KMS-11 (cell line): ENCODE data around the gene PDIK1L.

Source experiments
- H2AFZ ChIP-seq: fragments of 200-600 bp; sonication (generic); 2 replicates; pipeline ENCODE4 v1.6.1; 2016; ENCODE audit warnings: antibody characterized with exemption, mixed run types, low read depth
- H3K27ac ChIP-seq: fragments of 200-600 bp; sonication (generic); 2 replicates; pipeline ENCODE4 v1.6.1; 2016; ENCODE audit warnings: mild to moderate bottlenecking, mixed run types
- H3K27me3 ChIP-seq: fragments of 200-600 bp; sonication (generic); 2 replicates; pipeline ENCODE4 v1.6.1; 2017; ENCODE audit warnings: mild to moderate bottlenecking, low read depth, mixed run types, moderate library complexity; ENCODE audit not compliant: insufficient read depth
- H3K36me3 ChIP-seq: fragments of 200-600 bp; sonication (generic); 2 replicates; pipeline ENCODE4 v1.6.1; 2017; ENCODE audit warnings: mild to moderate bottlenecking, mixed run types; ENCODE audit not compliant: insufficient read depth
- H3K4me1 ChIP-seq: fragments of 200-600 bp; sonication (generic); 2 replicates; pipeline ENCODE4 v1.6.1; 2016; ENCODE audit warnings: mild to moderate bottlenecking, low read depth, mixed run types; ENCODE audit not compliant: poor library complexity, severe bottlenecking
- H3K4me2 ChIP-seq: fragments of 200-600 bp; sonication (generic); 2 replicates; pipeline ENCODE4 v1.7.0; 2016; ENCODE audit warnings: mild to moderate bottlenecking, mixed run types
- H3K4me3 ChIP-seq: fragments of 200-600 bp; sonication (generic); IDR thresholded peaks from 2 replicates; pipeline ENCODE4 v1.6.1; 2017; ENCODE audit warnings: low read depth, low read length, mixed read lengths; ENCODE audit not compliant: insufficient read depth
- H3K79me2 ChIP-seq: fragments of 200-600 bp; sonication (generic); 2 replicates; pipeline ENCODE4 v1.6.1; 2016; ENCODE audit warnings: low read depth, mixed run types; ENCODE audit not compliant: insufficient read depth
- H3K9ac ChIP-seq: fragments of 200-600 bp; sonication (generic); 2 replicates; pipeline ENCODE4 v1.6.1; 2016; ENCODE audit warnings: mild to moderate bottlenecking, mixed run types
- H4K20me1 ChIP-seq: fragments of 200-600 bp; sonication (generic); 2 replicates; pipeline ENCODE4 v1.6.1; 2016; ENCODE audit warnings: mild to moderate bottlenecking, mixed run types; ENCODE audit not compliant: insufficient read depth
- TF ChIP-seq, protein P1 (sequence below): fragments of 200-600 bp; sonication (generic); conservative IDR thresholded peaks from 2 replicates; pipeline ENCODE4 v1.6.1; 2017; ENCODE audit warnings: low read depth, mild to moderate bottlenecking, antibody characterized with exemption, low read length, moderate library complexity, mixed read lengths

PDIK1L gene

GRCh38 chr1:26072305-26072704 is 39.3 kb upstream of the PDIK1L start:
- Histone ChIP-seq H3K4me1 (no peaks in the 10 kb centered on the region), H3K27me3 (peaks cover 4% of the 10 kb centered on the region; the same call in 1 of the 2 replicates), H3K9ac (no peak overlapping the region), H3K79me2 (no peaks in the 10 kb centered on the region), H4K20me1 (no peaks in the 10 kb centered on the region), H3K27ac (no peak overlapping the region), H3K4me2 (no peak overlapping the region), H3K36me3 (no peaks in the 10 kb centered on the region), H3K4me3 (no peak overlapping the region), H2AFZ (no peak overlapping the region)
- TF ChIP-seq, protein P1, sequence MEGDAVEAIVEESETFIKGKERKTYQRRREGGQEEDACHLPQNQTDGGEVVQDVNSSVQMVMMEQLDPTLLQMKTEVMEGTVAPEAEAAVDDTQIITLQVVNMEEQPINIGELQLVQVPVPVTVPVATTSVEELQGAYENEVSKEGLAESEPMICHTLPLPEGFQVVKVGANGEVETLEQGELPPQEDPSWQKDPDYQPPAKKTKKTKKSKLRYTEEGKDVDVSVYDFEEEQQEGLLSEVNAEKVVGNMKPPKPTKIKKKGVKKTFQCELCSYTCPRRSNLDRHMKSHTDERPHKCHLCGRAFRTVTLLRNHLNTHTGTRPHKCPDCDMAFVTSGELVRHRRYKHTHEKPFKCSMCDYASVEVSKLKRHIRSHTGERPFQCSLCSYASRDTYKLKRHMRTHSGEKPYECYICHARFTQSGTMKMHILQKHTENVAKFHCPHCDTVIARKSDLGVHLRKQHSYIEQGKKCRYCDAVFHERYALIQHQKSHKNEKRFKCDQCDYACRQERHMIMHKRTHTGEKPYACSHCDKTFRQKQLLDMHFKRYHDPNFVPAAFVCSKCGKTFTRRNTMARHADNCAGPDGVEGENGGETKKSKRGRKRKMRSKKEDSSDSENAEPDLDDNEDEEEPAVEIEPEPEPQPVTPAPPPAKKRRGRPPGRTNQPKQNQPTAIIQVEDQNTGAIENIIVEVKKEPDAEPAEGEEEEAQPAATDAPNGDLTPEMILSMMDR: no peak

- Histone ChIP-seq H3K27ac (no peak overlapping the region), H3K9ac (no peak overlapping the region), H2AFZ (no peak overlapping the region), H3K4me2 (no peak overlapping the region), H3K79me2 (no peaks in the 10 kb centered on the region), H3K4me1 (no peaks in the 10 kb centered on the region), H3K4me3 (no peak overlapping the region), H4K20me1 (no peaks in the 10 kb centered on the region), H3K27me3 (peaks cover under 1% of the 10 kb centered on the region; the same call in 1 of the 2 replicates), H3K36me3 (no peaks in the 10 kb centered on the region)
- TF ChIP-seq, protein P1: no peak
Observed at GRCh38 chr1:26075421-26076144, 36.0 kb upstream of the PDIK1L start.

DNA sequence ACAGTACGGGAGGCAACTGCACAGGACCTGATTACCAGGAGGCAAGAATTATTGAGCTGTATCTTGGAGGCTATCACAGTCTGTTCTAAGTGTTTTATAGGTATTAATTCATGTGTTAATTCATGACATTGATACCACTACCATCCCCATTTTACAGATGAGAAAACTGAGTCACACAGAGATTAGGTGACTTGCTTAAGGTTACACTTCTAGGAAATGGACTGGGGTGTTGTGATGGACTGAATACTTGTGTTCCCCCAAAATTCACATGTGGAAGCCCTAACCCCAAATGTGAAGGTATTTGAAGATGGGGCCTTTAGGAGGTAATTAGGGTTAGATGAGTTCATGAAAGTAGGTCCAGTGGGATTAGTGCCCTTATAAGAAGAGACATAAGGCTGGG is 34.1 kb upstream of the PDIK1L start:
- Histone ChIP-seq H3K79me2 (no peaks in the 10 kb centered on the region), H2AFZ (no peak overlapping the region), H3K4me2 (no peak overlapping the region), H4K20me1 (no peaks in the 10 kb centered on the region), H3K4me1 (no peaks in the 10 kb centered on the region), H3K27ac (no peak overlapping the region), H3K27me3 (no peaks in the 10 kb centered on the region), H3K36me3 (no peaks in the 10 kb centered on the region), H3K4me3 (no peak overlapping the region), H3K9ac (no peak overlapping the region)
- TF ChIP-seq, protein P1: no peak

- Histone ChIP-seq H3K36me3 (no peaks in the 10 kb centered on the region), H3K4me1 (no peaks in the 10 kb centered on the region), H2AFZ (no peak overlapping the region), H3K27ac (no peak overlapping the region), H3K79me2 (no peaks in the 10 kb centered on the region), H3K4me2 (no peak overlapping the region), H4K20me1 (no peaks in the 10 kb centered on the region), H3K4me3 (no peak overlapping the region), H3K27me3 (no peaks in the 10 kb centered on the region), H3K9ac (no peak overlapping the region)
- TF ChIP-seq, protein P1: no peak
Observed at GRCh38 chr1:26078286-26079177, 33.1 kb upstream of the PDIK1L start.
